Body of pancreas (tissue), 4 donors: Measurements from ENCODE around the gene VPS72. TPM values are rescaled to one million over a fixed set of nuclear protein-coding genes. Genes with fewer than 3 reads are reported as not detected.

ENCODE experiments used
- ATAC-seq: fragments of 150-250 bp; one replicate; pipeline ENCODE4 v1.9.1; 2016
- DNase-seq, 4 donors: peaks; one replicate each; pipeline ENCODE4 v3.0.0-alpha.2; 2019
- H3K27ac ChIP-seq, 4 donors: fragments of 200-600 bp; sonication (generic); 1 replicate in 3 of 4; 2 replicates in 1 of 4; pipeline versions ENCODE4 v1.5.1 to v1.6.1; 2016 to 2019; ENCODE audit warnings: mild to moderate bottlenecking in 1 of 4, mixed read lengths in 1 of 4, moderate library complexity in 1 of 4
- H3K27me3 ChIP-seq, 2 donors: fragments of 200-600 bp; sonication (generic); one replicate each; pipeline ENCODE4 v1.6.0; 2016; ENCODE audit warnings: mild to moderate bottlenecking in 1 of 2
- H3K36me3 ChIP-seq, 2 donors: fragments of 200-600 bp; sonication (generic); replicated peaks in 1 of 2; 2 replicates each; pipeline ENCODE4 v1.5.1; 2016; ENCODE audit warnings: low read depth in 2 of 2; ENCODE audit not compliant: insufficient read depth in 1 of 2
- H3K4me1 ChIP-seq: fragments of 200-600 bp; sonication (generic); one replicate; pipeline ENCODE4 v1.6.0; 2016
- H3K4me3 ChIP-seq, 2 donors: fragments of 200-600 bp; sonication (generic); 1 replicate in 1 of 2; 2 replicates in 1 of 2; pipeline ENCODE4 v1.5.1; 2016 to 2019
- H3K9me3 ChIP-seq, 3 donors: fragments of 200-600 bp; sonication (generic); 1 replicate in 2 of 3; 2 replicates in 1 of 3; pipeline ENCODE4 v1.5.1; 2016
- CTCF ChIP-seq, 7 experiments: fragments of 450-650 bp in 4 of 7; fragments of 200-600 bp in 3 of 7; sonication (generic) in 3 of 7; IDR thresholded peaks; one replicate each; pipeline ENCODE4 v1.5.1; 2016 to 2019; ENCODE audit warnings: antibody characterized with exemption in 7 of 7
- POLR2A ChIP-seq, 3 donors: fragments of 450-650 bp; IDR thresholded peaks; one replicate each; pipeline ENCODE4 v1.6.1; 2016; ENCODE audit warnings: antibody characterized with exemption in 3 of 3, mild to moderate bottlenecking in 2 of 3
- WGBS, 2 donors: methylation state at CpG; one replicate each; pipeline ENCODE4 v1.1.5; 2017; 5-methylcytosine and 5-hydroxymethylcytosine counted together
- intact Hi-C: fragments of 100-400 bp; cut with DNase I; formaldehyde crosslinking; loops from one replicate; pipeline ENCODE4 v1.15.1; 2023
- total RNA-seq, 2 donors: library from RNA; depleted of rRNA; stranded (reverse); fragments of >200 nt; gene quantifications; one replicate each; pipeline ENCODE4 v1.1.0, GENCODE V29; 2016

Gene VPS72
- total RNA-seq, 2 donors from 2014 or later, result 6.9 to 19.2 TPM

- Histone ChIP-seq H3K36me3 (peaks cover 9 to 26% of the 10 kb centered on the region in 2 donors), H3K4me1 (peaks cover 18% of the 10 kb centered on the region), H3K9me3 (no peaks in the 10 kb centered on the region), H3K27me3 (no peaks in the 10 kb centered on the region), H3K27ac (no peak overlapping the region), H3K4me3 (no peak overlapping the region)
- ATAC-seq (no peak), DNase-seq (peak in 1 of 4 donors; percentile 9)
- TF ChIP-seq POLR2A (IDR thresholded peaks at IDR 0.05), result no peak
- intact Hi-C loops, result no loop called here
- 68 to 88% methylated on average over 1 of the region's 1 CpG for WGBS, 2 donors
Observed at GRCh38 chr1:151187205-151187604, 2.8 kb downstream of the VPS72 start.

GRCh38 chr1:151184211-151184610, 5.8 kb downstream of the VPS72 start:
- Histone ChIP-seq H3K27me3 (no peaks in the 10 kb centered on the region), H3K9me3 (no peaks in the 10 kb centered on the region), H3K4me3 (no peak overlapping the region), H3K36me3 (peaks cover 9 to 38% of the 10 kb centered on the region in 2 donors), H3K27ac (no peak overlapping the region), H3K4me1 (peaks cover 12% of the 10 kb centered on the region)
- TF ChIP-seq CTCF (IDR thresholded peaks at IDR 0.05), result no peak
- intact Hi-C loops, result no loop called here
- WGBS, 2 donors, result 86 to 92% methylated on average over 10 of the region's 10 CpGs
- no peak for DNase-seq
- ATAC-seq, result no peak

GRCh38 chr1:151176514-151177045, 13.4 kb downstream of the VPS72 start:
- ATAC-seq (no peak), DNase-seq (no peak)
- intact Hi-C loops, result no loop called here
- 93 to 97% methylated on average over 16 to 17 of the region's 17 CpGs for WGBS, 2 donors
- no peaks in the 10 kb centered on the region for H3K9me3 ChIP-seq
- TF ChIP-seq POLR2A (IDR thresholded peaks at IDR 0.05) (no peak), CTCF (IDR thresholded peaks at IDR 0.05) (no peak)
- peaks cover 0 to 24% of the 10 kb centered on the region in 2 donors for H3K36me3 ChIP-seq
- H3K27ac ChIP-seq, result no peak overlapping the region
- H3K27me3 ChIP-seq, result no peaks in the 10 kb centered on the region
- no peak overlapping the region for H3K4me3 ChIP-seq
- H3K4me1 ChIP-seq, result no peaks in the 10 kb centered on the region

- Histone ChIP-seq H3K36me3 (peaks cover 0 to 20% of the 10 kb centered on the region in 2 donors), H3K4me1 (no peaks in the 10 kb centered on the region), H3K4me3 (no peak within 1 kb of the TSS), H3K9me3 (no peaks in the 10 kb centered on the region), H3K27me3 (no peaks in the 10 kb centered on the region), H3K27ac (no peak within 1 kb of the TSS)
- ATAC-seq, result peak; percentile 51
- TF ChIP-seq CTCF (IDR thresholded peaks at IDR 0.05), result peak in 5 of 7 experiments; percentile 9 to 20 (median 18)
- no peak for TF ChIP-seq POLR2A (IDR thresholded peaks at IDR 0.05)
- DNase-seq, result no peak
- intact Hi-C loops, result no loop called here
- 49 to 74% methylated on average over 4 of the region's 4 CpGs for WGBS, 2 donors
Observed at GRCh38 chr1:151175863-151176262, 14.1 kb downstream of the VPS72 start, which contains the start of gene TMOD4. Gene TMOD4, minus strand, starts transcription at chr1:151175981. Its CDS starts 1,106 bp downstream, at chr1:151174875.

- WGBS, 2 donors, result 66 to 74% methylated on average over 6 of the region's 6 CpGs
- TF ChIP-seq POLR2A (IDR thresholded peaks at IDR 0.05) (no peak), CTCF (IDR thresholded peaks at IDR 0.05) (no peak)
- DNase-seq, result no peak
- H3K36me3 ChIP-seq, result peaks cover 0 to 18% of the 10 kb centered on the region in 2 donors
- no peak overlapping the region for H3K4me3 ChIP-seq
- H3K27ac ChIP-seq, result no peak overlapping the region
- intact Hi-C loops, result no loop called here
- no peak for ATAC-seq
- H3K4me1 ChIP-seq, result no peaks in the 10 kb centered on the region
- no peaks in the 10 kb centered on the region for H3K9me3 ChIP-seq
- no peaks in the 10 kb centered on the region for H3K27me3 ChIP-seq
Observed at GRCh38 chr1:151175041-151175741, 14.8 kb downstream of the VPS72 start.
